NCI-H1092 (cell line): ENCODE measurements around the gene TOLLIP.

ENCODE experiments used
- DNase-seq: peaks from one replicate; lab custom pipeline; 2025; lab: John Stamatoyannopoulos, UW

The TOLLIP gene

GRCh38 chr11:1231396-1232020, 77.9 kb downstream of the TOLLIP start:
- no peak for DNase-seq

DNA sequence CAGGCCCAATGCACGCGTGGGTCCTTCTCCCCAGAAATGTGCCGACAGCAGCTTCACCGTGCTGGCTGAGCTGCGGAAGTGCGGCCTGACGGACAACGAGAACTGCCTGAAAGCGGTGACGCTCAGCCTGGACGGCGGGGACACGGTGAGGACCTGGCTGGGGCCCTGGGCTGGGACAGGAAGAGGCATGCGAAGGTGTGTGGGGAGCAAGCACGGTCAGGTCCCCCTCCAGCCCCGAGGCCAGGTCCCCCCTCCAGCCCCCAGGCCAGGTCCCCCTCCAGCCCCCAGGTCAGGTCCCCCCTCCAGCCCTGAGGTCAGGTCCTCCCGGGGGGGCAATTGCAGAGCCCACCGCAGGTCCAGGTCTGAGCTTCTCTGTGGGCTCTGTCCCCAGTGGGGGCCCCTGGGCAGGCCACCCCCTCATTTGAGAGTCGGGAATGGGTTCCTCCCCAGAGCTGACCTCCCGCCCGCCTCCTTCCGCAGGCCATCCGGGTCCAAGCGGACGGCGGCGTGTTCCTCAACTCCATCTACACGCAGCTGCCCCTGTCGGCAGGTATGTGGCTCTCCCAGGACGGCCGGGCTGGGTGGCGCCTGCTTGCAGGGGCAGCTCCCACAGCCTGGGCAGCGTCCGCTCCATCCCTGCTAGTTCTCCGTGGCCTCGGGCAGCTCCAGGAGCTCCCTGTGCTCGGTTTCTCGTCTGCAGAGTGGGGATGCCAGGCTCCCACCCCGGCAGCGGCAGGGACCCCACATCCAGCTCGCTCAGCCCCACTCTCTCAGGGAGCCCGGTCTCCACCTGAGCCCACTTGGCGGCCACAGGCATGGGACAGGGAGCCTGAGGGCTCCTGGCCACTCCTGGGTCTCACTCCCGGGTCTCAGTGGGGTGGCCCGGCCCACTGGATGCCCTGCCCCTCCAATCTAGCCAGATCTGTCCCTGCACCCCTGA, 78.7 kb downstream of the TOLLIP start:
- no peak for DNase-seq

DNA sequence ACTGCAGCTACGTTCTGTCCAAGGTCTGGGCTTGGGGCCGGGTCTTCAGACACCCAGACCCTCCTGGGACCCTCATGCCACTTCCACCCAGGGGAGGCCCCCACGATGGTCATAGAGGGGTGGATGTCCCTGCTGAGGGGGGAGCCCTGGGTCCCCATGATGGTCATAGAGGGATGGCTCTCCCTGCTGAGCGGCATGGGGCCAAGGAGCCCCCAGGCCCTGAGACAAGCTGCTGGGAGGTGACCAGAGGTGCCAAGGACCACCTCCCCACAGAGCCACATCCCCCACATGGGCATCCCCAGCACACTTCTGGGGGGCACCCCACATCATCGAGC, 79.3 kb downstream of the TOLLIP start:
- DNase-seq, result no peak

- no peak for DNase-seq
Measured at GRCh38 chr11:1229471-1230120, 79.8 kb downstream of the TOLLIP start.

DNA sequence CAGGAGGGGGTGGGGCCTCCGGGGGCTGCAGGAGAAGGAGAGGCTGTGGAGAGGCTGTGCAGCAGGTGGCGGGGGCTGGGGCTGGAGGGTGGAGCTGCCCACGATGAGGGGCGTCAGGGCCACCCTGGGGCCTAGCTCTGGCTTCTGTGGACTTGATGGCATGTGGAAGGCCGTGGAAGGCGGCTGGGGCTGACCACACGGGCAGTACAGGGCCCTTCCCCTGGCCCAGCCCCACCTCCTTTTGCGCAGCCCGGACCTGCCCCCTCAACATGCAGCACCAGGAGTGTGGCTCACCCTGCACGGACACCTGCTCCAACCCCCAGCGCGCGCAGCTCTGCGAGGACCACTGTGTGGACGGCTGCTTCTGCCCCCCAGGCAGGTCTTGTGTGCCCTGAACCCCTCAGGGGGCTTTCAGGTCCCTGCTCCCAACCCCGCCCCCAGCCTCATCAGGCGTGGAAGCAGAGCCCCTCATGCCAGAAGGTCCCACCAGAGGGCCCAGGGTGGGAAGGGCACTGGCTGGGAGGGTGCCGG, 80.4 kb downstream of the TOLLIP start:
- no peak for DNase-seq

GRCh38 chr11:1228101-1228821, 81.2 kb downstream of the TOLLIP start:
- no peak for DNase-seq

DNA sequence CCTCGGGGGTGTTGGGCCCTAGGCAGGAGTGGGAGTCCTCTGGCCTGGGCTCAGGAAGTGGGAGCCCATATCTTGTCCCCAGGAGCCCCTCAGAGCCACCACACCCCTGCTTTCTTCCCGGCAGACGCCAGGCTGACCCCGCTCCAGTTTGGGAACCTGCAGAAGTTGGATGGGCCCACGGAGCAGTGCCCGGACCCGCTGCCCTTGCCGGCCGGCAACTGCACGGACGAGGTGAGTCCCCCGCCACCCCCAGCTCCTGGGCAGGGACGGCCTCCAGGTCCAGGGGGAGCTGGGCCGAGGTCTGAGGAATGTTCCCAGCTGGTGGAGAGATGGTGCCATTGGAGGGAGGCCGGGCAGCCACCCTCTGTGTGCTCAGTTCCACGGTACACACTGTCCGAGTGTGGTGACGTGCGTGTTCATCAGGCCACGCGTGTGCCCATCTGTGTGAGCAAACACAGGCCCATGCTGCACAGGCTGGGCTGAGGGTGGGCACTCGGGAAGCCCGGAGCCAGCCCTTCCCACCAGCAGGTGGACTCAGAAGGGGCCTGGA, 81.8 kb downstream of the TOLLIP start:
- no peak for DNase-seq

DNA sequence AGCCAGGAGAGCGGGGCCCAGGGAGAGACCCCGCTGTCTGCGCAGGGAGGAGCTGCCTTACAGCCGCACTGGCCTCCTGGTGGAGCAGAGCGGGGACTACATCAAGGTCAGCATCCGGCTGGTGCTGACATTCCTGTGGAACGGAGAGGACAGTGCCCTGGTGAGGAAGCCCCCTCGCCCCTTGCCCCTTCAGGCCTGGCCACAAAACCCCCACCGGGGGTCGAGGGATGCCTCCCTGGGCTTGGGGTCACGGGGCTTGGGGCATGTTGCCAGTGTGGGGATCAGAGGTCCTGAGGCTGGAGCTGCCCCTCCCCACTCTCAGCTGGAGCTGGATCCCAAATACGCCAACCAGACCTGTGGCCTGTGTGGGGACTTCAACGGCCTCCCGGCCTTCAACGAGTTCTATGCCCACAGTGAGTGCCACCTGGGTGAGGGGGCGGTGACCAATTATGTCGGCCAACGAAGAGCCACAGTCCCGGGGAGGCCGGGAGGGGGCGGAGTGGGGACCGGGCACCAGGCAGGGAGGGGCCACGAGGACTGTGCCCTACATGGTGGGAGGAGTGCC, 82.4 kb downstream of the TOLLIP start:
- DNase-seq, result no peak

GRCh38 chr11:1226226-1226985, 83.0 kb downstream of the TOLLIP start:
- no peak for DNase-seq

- no peak for DNase-seq
Measured at GRCh38 chr11:1225386-1226225, 83.8 kb downstream of the TOLLIP start.

DNA sequence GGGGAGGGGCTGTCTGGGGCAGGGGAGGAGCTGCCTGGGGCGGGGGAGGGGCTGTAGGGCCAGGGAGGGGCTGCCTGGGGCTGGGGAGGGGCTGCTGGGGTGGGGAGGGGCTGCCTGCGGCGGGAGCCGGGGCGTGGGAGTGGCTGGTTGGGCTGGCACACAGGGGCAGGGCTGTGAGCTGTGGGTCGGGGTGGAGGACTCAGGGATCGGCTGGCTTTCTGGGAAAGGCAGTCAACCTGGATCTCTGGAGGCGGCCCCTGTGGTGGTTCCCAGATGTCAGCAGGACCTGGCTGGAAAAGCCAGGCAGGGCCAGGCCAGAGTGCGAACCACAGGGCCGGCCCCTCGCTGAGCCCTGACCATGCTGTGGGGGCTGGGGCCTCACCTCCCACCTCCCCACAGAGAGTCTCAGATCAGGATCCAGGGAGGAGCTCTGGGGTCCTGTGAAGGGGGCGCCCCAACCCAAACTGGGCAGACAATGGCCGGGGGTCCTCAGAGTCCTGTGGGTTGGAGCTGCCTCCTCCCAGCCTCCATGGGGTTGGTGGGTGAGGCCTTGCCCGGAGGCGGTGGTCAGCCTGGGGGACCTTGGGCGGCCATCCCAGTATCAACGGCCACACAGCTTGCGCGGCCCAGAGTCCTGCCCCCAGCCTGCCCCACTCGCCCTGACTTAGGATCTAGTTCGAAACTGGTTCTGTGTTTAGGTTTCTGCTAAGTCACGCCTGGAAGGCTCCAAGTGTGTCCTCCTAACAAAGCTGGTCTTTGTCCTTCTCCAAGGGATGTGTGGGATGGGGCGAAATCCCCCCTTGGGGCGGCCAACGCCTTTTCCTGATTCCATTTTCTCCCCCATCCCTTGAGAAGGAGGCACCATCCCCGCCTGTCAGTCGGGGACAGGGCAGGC, 84.7 kb downstream of the TOLLIP start:
- DNase-seq, result no peak
